Measurements from ENCODE around the gene CCL11.

Gene CCL11

GRCh38 chr17:34276826-34277225 is 8.7 kb upstream of the CCL11 start:
- H3K36me3 Mint-ChIP-seq (ENCODE audit: low read depth): no peaks in the 10 kb centered on the region
- no peaks in the 10 kb centered on the region for H3K9me3 Mint-ChIP-seq
- H3K27ac Mint-ChIP-seq: no peak overlapping the region
- no peak overlapping the region for H3K4me3 Mint-ChIP-seq
- ATAC-seq (no peak), DNase-seq (no peak)
- no peaks in the 10 kb centered on the region for H3K4me1 Mint-ChIP-seq
- peaks cover 56% of the 10 kb centered on the region for H3K27me3 Mint-ChIP-seq

- no peaks in the 10 kb centered on the region for H3K9me3 Mint-ChIP-seq
- H3K27me3 Mint-ChIP-seq: peaks cover 38% of the 10 kb centered on the region
- no peaks in the 10 kb centered on the region for H3K36me3 Mint-ChIP-seq (ENCODE audit: low read depth)
- no peak for ATAC-seq
- H3K4me3 Mint-ChIP-seq: no peak overlapping the region
- no peaks in the 10 kb centered on the region for H3K4me1 Mint-ChIP-seq
- no peak for DNase-seq
- no peak overlapping the region for H3K27ac Mint-ChIP-seq
These were observed 2.0 kb upstream of the CCL11 start for GRCh38 chr17:34283571-34283970.

DNA sequence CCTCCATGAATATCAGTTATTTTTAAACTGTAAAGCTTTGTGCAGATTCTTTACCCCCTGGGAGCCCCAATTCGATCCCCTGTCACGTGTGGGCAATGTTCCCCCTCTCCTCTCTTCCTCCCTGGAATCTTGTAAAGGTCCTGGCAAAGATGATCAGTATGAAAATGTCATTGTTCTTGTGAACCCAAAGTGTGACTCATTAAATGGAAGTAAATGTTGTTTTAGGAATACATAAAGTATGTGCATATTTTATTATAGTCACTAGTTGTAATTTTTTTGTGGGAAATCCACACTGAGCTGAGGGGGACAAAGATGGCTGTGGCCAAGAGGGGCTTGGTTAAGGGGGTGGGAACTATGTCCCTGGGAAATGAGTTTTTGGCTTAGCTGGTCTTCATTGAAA is 2.3 kb downstream of the CCL11 start:
- Mint-ChIP-seq H3K27ac (no peak overlapping the region), H3K9me3 (no peaks in the 10 kb centered on the region), H3K36me3 (ENCODE audit: low read depth) (no peaks in the 10 kb centered on the region), H3K27me3 (peaks cover 17% of the 10 kb centered on the region), H3K4me1 (no peaks in the 10 kb centered on the region), H3K4me3 (no peak overlapping the region)
- no peak for ATAC-seq
- DNase-seq: no peak

- DNase-seq: no peak
- Mint-ChIP-seq H3K9me3 (no peaks in the 10 kb centered on the region), H3K27me3 (peaks cover 15% of the 10 kb centered on the region), H3K36me3 (ENCODE audit: low read depth) (no peaks in the 10 kb centered on the region), H3K4me1 (no peaks in the 10 kb centered on the region), H3K27ac (no peak overlapping the region), H3K4me3 (no peak overlapping the region)
- ATAC-seq: no peak
These were observed 5.0 kb downstream of the CCL11 start for GRCh38 chr17:34290586-34290985.

DNA sequence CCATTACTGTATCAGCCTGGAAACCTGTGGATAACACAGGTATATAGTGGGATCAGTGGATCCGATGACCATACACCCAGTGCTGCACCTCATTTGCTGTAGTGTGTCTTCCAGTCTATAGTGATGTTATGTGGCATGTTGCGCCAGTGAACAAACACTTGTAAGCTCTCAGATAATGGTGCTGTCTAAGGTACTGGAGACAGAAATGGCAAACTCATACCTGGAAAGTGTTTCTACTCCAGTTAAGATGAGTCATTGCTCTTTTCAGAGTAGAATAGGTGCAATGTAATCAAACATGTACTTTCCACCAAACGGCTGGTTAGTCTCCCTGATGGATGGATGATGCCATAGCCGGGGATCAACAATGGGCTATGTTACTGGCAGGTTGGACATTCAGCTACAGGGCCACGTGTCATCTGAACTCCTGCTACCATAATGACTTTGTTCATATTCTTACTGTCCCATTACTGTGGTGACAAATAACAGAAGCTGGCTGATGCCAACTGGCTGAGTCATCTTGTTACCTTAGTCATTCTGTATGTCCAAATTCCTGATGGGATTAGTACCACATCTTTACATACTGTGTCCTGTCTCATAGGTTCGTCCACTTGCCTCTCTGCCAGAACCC is 6.3 kb downstream of the CCL11 start:
- ATAC-seq (no peak), DNase-seq (no peak)
- no peaks in the 10 kb centered on the region for H3K4me1 Mint-ChIP-seq
- H3K4me3 Mint-ChIP-seq: no peak overlapping the region
- H3K27ac Mint-ChIP-seq: no peak overlapping the region
- no peaks in the 10 kb centered on the region for H3K9me3 Mint-ChIP-seq
- H3K27me3 Mint-ChIP-seq: peaks cover 15% of the 10 kb centered on the region
- no peaks in the 10 kb centered on the region for H3K36me3 Mint-ChIP-seq (ENCODE audit: low read depth)

- Mint-ChIP-seq H3K4me3 (no peak overlapping the region), H3K36me3 (ENCODE audit: low read depth) (peaks cover 4% of the 10 kb centered on the region), H3K9me3 (no peaks in the 10 kb centered on the region), H3K27me3 (peaks cover 21% of the 10 kb centered on the region), H3K27ac (no peak overlapping the region), H3K4me1 (no peaks in the 10 kb centered on the region)
- DNase-seq (no peak), ATAC-seq (no peak)
These were observed 13.5 kb downstream of the CCL11 start for GRCh38 chr17:34299027-34299426.

DNA sequence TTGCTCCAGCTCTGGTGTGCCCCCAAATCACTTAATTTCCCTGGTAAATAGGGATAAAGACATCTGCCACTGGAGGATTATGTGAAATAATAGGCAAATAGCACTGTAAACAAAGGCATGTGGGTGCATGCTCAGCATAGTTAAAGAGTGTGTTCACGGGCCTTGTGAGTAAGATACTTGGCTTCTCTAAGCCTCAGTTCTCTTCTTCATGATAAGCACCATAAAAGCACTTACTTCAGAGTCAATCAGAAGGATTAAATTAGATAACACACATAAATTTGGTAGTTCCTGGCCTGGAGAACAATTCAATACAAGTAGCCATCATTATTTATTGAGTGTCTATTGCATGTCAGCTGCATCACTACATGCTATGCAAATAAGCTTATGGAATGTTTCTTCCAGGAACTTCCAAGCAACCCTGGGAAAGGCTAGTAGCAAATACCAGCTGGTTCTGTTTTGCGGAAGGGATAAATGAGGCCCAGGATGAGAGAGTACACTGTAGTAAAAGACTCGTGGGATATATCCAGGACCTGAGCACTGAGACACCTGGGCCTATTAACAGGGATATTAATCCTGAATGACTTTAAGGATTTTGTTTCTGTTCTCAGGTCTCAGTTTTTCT is 14.5 kb downstream of the CCL11 start:
- Mint-ChIP-seq H3K9me3 (no peaks in the 10 kb centered on the region), H3K36me3 (ENCODE audit: low read depth) (peaks cover 4% of the 10 kb centered on the region), H3K4me3 (no peak overlapping the region), H3K4me1 (no peaks in the 10 kb centered on the region), H3K27ac (no peak overlapping the region), H3K27me3 (peaks cover 24% of the 10 kb centered on the region)
- DNase-seq (no peak), ATAC-seq (no peak)

DNA sequence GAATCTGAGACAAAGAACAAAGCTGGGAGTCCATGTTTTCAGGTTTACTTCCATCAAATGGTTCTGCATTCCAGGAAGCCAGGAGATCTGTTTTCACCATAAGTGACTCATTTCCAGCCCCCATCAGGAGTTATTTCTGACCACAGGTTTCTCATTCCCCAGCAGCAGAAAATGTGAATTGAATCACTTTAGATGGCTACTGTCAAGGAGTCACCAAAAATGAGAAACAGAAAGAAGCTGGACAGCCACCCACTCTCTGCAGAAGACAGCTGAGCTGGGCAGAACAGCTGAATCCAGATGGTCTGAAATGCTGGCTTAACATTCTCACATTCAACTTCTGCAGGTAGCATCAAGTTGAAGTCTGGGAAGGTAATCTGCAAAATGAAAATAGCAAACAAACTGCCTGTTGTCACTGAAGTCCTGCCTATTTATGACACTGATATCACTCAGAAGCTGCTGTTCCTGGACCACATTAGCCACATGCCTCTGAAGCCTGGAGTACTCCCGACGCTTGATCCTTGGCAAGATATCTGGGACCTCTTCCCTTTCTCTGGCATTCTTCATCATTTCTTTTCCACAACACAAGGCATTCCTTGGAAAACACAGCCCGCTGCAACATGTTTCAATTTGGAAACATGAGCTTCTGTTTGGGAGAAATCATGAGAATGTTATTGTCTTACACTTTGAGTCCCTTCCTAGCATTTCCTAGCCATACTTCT is 15.3 kb downstream of the CCL11 start:
- ATAC-seq (no peak), DNase-seq (no peak)
- Mint-ChIP-seq H3K4me1 (no peaks in the 10 kb centered on the region), H3K4me3 (no peak overlapping the region), H3K9me3 (no peaks in the 10 kb centered on the region), H3K36me3 (ENCODE audit: low read depth) (peaks cover 4% of the 10 kb centered on the region), H3K27me3 (peaks cover 27% of the 10 kb centered on the region), H3K27ac (no peak overlapping the region)

DNA sequence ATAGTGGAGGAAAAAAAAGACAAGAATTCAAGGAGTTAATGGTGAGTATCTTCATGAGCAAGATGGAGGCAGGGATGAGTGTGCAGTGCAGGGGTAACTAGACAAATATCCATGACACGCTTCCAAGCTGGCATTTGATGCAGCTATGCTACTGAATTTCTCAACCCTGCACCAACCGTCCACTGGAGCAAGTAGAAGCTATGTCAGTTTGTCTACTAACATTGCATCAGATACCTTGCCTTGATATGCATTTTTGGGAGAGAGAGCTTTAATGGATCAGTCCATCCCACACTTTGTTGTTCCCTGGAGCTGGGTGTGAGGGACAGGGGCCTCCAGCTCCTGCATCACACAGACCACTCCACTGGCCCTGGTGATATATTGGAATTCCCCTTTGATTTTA is 16.4 kb downstream of the CCL11 start:
- no peak for ATAC-seq
- no peak for DNase-seq
- H3K9me3 Mint-ChIP-seq: no peaks in the 10 kb centered on the region
- H3K4me3 Mint-ChIP-seq: no peak overlapping the region
- no peak overlapping the region for H3K27ac Mint-ChIP-seq
- H3K27me3 Mint-ChIP-seq: peaks cover 27% of the 10 kb centered on the region
- peaks cover 4% of the 10 kb centered on the region for H3K36me3 Mint-ChIP-seq (ENCODE audit: low read depth)
- H3K4me1 Mint-ChIP-seq: no peaks in the 10 kb centered on the region

- Mint-ChIP-seq H3K27me3 (peaks cover 27% of the 10 kb centered on the region), H3K4me1 (peaks cover 2% of the 10 kb centered on the region), H3K9me3 (no peaks in the 10 kb centered on the region), H3K4me3 (no peak overlapping the region), H3K27ac (no peak overlapping the region), H3K36me3 (ENCODE audit: low read depth) (peaks cover 4% of the 10 kb centered on the region)
- DNase-seq (no peak), ATAC-seq (no peak)
These were observed 17.1 kb downstream of the CCL11 start for GRCh38 chr17:34302636-34303035.

GRCh38 chr17:34303606-34304005 is 18.1 kb downstream of the CCL11 start:
- no peak for ATAC-seq
- Mint-ChIP-seq H3K36me3 (ENCODE audit: low read depth) (no peaks in the 10 kb centered on the region), H3K4me3 (no peak overlapping the region), H3K4me1 (peaks cover 2% of the 10 kb centered on the region), H3K27ac (no peak overlapping the region), H3K27me3 (peaks cover 22% of the 10 kb centered on the region), H3K9me3 (no peaks in the 10 kb centered on the region)
- DNase-seq: no peak

DNA sequence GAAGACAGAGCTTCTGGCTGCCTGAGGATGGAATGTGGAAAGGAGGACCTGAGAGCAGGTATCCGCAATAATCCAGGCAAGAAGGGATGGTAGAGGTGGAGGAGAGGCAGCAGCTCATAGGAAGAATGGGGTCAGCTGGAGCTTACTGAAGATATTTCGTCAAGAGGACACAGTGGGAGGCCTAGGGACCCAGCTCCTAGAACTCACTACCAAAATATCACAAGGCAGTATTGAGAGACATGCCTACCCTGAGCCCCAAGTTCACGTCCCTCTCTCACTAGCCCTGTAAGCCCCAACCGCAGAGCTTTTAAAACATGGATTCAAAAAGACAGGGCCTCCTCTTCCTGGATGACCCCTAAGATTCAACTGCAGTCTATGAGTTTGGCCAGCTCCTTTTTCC is 19.5 kb downstream of the CCL11 start:
- ATAC-seq: no peak
- Mint-ChIP-seq H3K4me1 (peaks cover 2% of the 10 kb centered on the region), H3K36me3 (ENCODE audit: low read depth) (no peaks in the 10 kb centered on the region), H3K9me3 (no peaks in the 10 kb centered on the region), H3K27me3 (peaks cover 12% of the 10 kb centered on the region), H3K27ac (no peak overlapping the region), H3K4me3 (no peak overlapping the region)
- DNase-seq: no peak

DNA sequence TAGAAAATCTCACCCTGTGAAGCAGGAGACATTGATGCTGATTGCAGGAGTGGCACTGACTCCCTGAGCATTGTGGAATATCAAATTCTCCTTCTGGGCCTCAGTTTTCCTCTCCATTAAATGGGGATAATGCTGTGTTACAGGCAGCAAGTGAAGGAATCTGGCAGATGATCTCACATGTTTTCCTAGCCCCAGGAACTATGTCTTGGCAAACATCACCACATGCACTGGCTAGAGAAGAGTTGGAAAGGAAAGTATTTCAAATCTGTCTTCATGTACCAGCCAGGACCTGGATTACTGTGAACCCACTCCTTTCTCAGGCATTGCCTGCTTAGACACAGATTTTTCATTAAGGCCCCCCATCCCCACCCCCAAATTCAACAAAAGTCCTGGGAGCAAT is 20.1 kb downstream of the CCL11 start:
- Mint-ChIP-seq H3K4me3 (no peak overlapping the region), H3K36me3 (ENCODE audit: low read depth) (no peaks in the 10 kb centered on the region), H3K27me3 (peaks cover 10% of the 10 kb centered on the region), H3K9me3 (no peaks in the 10 kb centered on the region), H3K4me1 (peaks cover 2% of the 10 kb centered on the region), H3K27ac (no peak overlapping the region)
- DNase-seq (no peak), ATAC-seq (no peak)

DNA sequence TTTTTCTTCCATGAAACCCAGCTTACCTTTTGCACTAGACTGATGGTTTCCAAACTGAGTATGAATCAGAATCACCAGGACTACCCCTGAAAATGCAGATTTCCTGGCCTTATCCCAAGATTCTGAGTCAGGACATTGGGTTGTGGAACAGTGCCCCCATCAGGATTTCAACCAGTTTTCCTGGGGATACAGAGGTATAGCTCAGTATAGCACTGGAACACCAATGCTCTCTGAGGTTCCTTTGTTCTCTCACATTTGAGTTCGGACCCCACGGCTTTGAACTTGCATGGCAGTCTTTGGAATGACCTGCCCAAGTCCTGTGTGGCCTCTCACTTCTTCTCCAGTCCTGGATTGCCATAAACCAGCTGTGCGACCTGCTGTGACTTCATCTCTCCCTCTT is 20.9 kb downstream of the CCL11 start:
- Mint-ChIP-seq H3K4me1 (peaks cover 2% of the 10 kb centered on the region), H3K4me3 (no peak overlapping the region), H3K27me3 (peaks cover 12% of the 10 kb centered on the region), H3K9me3 (no peaks in the 10 kb centered on the region), H3K27ac (no peak overlapping the region), H3K36me3 (ENCODE audit: low read depth) (no peaks in the 10 kb centered on the region)
- no peak for ATAC-seq
- DNase-seq: no peak

DNA sequence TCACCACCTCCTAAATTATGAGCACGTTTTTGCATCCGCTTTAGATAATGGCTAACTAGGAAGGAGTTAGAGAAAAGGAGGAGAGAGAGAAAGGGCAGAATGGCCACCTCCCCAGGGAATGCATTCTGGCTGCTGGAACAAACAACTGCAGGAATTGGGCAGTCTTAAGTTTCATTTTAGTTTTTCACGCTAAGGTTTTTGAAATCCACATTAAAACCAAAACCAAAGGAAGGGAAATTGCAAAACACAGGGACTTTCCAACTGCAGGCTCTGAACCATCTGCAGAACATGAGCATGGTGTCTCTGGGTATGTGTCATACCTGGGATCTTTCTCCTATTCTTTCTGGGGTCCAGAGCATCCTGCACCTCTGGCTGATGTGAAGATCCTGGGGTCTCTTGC is 21.6 kb downstream of the CCL11 start:
- Mint-ChIP-seq H3K4me1 (peaks cover 2% of the 10 kb centered on the region), H3K27me3 (peaks cover 12% of the 10 kb centered on the region), H3K36me3 (ENCODE audit: low read depth) (no peaks in the 10 kb centered on the region), H3K4me3 (no peak overlapping the region), H3K9me3 (no peaks in the 10 kb centered on the region), H3K27ac (no peak overlapping the region)
- DNase-seq (no peak), ATAC-seq (no peak)
